H54 (cell line): ENCODE data around the gene PIEZO1.

Experiments used
- DNase-seq: peaks from one replicate; pipeline ENCODE4 v3.0.0; 2011; ENCODE audit warnings: low spot score, mixed read lengths; ENCODE audit not compliant: insufficient read length
- FAIRE-seq: peaks from 3 replicates; lab custom pipeline; 2011; peaks lifted over from hg19 to GRCh38; lab: Jason Lieb, UNC
- POLR2A ChIP-seq: IDR thresholded peaks from 2 replicates; pipeline ENCODE4 v1.6.1; 2011; ENCODE audit warnings: low read depth, mild to moderate bottlenecking, low read length

Gene PIEZO1

GRCh38 chr16:88804552-88805339 lies 19.7 kb upstream of the PIEZO1 start:
- DNase-seq: peak; percentile 41
- TF ChIP-seq POLR2A: peak; percentile 10; the same call in 1 of the 2 replicates
- FAIRE-seq: no peak

GRCh38 chr16:88804173-88804551 lies 19.1 kb upstream of the PIEZO1 start:
- FAIRE-seq (no peak), DNase-seq (no peak)
- TF ChIP-seq POLR2A: no peak

- DNase-seq (peak; percentile 97), FAIRE-seq (no peak)
- TF ChIP-seq POLR2A: peak; percentile 77
These were observed 18.4 kb upstream of the PIEZO1 start, which contains the start of gene CDT1 for GRCh38 chr16:88803264-88803987. CDT1 (plus strand) TSS chr16:88803789; CDS start chr16:88803832, 43 bp downstream.

GRCh38 chr16:88800277-88800592 lies 15.2 kb upstream of the PIEZO1 start:
- DNase-seq (no peak), FAIRE-seq (no peak)
- TF ChIP-seq POLR2A: no peak

- no peak for TF ChIP-seq POLR2A
- no peak for FAIRE-seq
- DNase-seq: no peak
These were observed 14.7 kb upstream of the PIEZO1 start for GRCh38 chr16:88799569-88800276.

- TF ChIP-seq POLR2A: no peak
- no peak for FAIRE-seq
- DNase-seq: no peak
These were observed 13.9 kb upstream of the PIEZO1 start for GRCh38 chr16:88798772-88799455.

- DNase-seq: no peak
- TF ChIP-seq POLR2A: no peak; the same call in 1 of the 2 replicates
- FAIRE-seq: no peak
These were observed 13.1 kb upstream of the PIEZO1 start for GRCh38 chr16:88798073-88798472.

- DNase-seq (no peak), FAIRE-seq (no peak)
- no peak for TF ChIP-seq POLR2A
These were observed 11.3 kb upstream of the PIEZO1 start for GRCh38 chr16:88796278-88796677.

GRCh38 chr16:88793251-88793954 lies 8.4 kb upstream of the PIEZO1 start:
- no peak for TF ChIP-seq POLR2A
- FAIRE-seq: no peak
- no peak for DNase-seq

- no peak for TF ChIP-seq POLR2A
- no peak for FAIRE-seq
- no peak for DNase-seq
These were observed 7.7 kb upstream of the PIEZO1 start for GRCh38 chr16:88792668-88793250.

GRCh38 chr16:88792078-88792550 lies 7.1 kb upstream of the PIEZO1 start:
- no peak for FAIRE-seq
- DNase-seq: no peak
- TF ChIP-seq POLR2A: no peak

- FAIRE-seq: no peak
- TF ChIP-seq POLR2A: no peak
- no peak for DNase-seq
These were observed 5.5 kb upstream of the PIEZO1 start for GRCh38 chr16:88790312-88791211.
